ENCODE results near the gene NPHP4.

NPHP4 gene

DNA sequence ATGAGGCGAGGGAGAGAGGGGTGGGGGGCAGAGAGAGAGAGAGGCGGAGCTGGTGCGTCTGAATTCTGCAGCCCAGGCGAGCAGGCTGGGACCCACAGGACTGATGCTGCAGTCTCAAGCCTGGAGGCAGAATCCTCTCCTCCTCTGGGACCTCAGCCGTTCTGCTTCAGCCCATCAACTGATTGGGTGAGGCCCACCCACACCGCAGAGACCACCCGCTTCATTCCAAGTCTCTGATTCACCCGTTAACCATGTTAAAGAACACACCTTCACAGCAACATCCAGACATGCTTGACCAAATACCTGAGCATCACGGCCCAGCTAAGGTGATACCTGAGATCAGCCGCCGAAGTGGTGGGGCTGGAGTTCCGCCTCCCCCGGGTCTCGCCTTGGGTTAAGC is 147.8 kb downstream of the NPHP4 start:
- no peak for DNase-seq

DNA sequence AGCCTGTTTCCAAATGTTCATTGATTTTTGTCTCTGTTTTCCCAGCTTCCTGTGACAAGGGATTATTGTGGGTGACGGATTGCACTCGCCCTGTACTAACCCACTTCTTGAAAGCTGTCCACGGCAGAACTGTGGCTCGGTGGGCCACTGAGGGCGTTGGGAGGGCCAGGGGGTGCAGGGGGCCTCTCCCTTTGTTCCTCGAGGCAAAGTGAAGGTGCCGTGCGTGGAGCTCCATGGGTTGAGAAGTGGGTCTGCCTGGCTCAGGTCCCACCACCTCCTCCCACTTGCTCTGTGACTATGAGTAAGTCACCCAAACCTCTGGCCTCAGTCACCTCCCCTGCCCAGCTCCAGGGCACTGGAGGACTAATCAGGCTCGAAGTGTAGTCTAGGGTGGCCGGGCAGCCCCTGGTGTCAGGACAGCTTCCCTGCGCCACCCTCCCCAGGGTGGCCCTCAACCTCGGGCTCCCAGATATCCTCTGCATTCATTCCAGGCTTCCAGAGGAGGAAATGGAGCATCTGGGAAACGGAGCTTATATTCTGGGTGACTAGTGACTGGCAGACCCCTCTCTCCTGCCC is 148.6 kb downstream of the NPHP4 start:
- DNase-seq: no peak

DNA sequence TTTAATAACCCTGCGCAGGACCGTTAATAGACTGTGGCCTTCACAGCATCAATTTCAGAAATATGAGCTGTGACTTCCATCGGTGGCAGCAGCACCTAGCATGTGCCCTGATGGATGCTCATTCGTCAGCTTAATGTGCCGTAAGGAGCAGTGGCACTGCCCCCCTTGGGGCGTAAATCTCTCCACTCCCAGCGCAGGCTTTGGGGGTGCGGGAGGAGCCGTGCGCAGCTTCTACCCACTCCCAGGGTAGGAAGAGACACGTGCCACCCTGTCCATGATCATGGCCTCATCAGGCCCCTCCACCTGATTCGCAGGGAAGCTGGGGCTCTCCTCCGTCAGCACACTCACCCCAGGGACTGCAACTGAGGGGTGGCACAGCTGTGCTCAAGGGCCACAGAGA is 149.5 kb downstream of the NPHP4 start:
- no peak for DNase-seq

DNA sequence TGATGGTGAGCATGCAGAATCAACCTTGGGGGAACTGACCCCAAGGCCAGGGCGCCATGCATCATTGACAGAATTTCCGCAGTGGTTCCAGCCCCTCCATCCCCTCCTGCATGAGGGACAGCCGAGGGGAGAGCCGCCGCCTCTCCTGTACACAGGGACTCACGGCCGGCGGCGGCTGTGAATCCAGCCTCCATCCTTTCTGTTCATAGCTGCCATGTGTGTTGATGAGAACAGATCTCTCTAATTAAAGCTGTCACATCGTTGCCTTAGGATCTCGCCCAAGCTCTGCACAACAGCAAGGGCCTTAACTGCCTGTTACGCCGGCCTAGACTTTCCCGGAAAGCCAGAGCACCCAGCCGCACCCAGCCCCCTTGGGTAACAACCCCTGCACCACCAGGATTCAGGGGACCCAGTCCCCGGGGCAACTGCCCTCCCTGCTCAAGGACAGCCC is 151.6 kb downstream of the NPHP4 start:
- DNase-seq: peak; percentile 54

DNA sequence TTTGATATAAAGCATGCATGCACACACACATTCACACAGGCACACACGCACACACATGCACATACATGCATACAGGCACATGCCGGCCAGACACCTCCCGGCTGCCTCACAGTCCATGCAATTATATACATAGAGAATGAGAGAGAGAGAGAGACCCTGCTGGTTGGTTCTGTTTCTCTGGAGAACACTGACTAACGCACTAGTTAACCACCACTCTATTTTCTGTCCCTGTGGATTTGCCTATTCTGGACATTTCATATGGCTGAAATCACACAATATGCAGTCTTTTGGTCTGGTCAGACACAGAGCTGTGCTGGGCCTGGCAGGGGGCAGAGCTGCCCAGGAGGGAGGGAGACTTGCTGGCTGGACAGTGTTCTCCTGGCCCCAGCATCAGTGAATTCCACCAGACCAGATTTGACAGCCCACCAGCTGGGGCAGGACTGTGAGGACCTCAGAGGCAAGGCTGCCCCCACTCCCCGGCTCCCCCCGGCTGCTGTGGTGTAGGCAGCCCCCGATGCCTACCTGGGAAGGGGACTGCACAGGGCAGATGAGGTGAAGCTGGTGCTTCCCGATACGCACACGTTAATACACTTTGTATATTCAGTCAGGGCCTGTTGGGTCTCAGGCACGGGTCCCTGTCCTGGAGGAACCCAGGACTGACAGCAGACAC is 152.2 kb downstream of the NPHP4 start:
- peak; percentile 57 for DNase-seq

DNA sequence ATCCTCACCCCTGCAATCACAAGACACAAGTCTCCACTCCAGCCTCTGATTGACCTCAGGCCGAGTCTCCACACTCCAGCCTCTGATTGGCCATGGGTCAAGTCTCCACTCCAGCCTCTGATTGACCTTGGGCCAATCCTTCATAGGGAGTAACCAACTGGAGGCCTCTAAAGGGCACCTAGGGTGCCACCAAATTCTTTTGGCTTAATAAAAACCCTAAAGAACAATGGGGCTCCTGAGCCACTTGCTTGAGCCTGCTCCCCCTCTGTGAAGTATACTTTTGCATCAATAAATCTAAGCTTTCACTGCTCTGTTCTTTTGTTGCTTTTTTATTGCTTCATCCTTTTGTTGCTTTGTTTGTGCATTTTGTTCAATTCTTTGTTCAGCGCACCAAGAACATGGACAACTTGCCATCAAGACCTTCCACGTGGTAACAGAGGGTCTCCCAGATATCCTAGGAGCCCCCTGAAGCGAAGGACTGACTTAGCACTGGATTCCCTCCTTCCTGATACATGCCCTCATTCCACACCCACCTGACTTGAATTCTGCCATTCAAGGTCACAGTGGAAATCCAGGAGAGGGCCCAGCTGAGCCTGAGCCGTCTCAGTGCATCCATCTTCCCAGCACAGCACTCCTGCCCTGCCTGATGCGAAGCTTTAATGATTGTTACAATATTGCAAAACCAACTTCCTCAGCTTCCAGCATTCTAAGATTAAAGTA is 152.9 kb downstream of the NPHP4 start:
- no peak for DNase-seq

DNA sequence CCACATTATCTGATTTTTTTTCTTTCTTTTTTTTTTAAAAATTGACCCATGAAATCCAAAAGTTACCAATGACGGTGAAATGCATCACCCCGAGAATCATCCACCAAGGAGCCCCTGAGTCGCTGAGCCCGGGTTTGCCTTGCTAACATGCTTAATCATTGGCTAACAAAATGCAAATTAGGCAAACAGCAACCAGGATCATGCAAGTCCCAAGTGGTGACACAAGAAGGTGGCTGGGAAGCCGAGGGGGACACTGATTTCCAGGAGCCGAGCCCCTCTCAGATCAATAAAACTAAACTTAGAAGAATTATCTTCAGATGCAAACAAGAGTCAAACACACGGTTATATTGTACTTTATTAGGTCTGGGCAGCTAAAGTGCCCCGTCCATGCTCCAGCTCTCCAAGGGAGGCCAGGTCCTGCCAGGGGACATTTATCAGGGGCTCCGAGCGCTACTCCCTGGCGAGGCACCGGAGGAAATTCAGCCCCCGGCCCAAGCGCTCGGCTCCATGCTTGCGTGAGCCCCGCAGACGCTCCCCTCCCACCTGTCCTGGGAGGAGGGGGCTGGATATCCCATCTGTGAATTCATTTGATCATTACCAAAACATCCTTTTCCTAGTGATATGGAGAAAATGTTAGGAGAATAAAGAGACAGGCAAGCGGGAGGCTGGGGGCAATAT is 154.1 kb downstream of the NPHP4 start:
- no peak for DNase-seq

DNA sequence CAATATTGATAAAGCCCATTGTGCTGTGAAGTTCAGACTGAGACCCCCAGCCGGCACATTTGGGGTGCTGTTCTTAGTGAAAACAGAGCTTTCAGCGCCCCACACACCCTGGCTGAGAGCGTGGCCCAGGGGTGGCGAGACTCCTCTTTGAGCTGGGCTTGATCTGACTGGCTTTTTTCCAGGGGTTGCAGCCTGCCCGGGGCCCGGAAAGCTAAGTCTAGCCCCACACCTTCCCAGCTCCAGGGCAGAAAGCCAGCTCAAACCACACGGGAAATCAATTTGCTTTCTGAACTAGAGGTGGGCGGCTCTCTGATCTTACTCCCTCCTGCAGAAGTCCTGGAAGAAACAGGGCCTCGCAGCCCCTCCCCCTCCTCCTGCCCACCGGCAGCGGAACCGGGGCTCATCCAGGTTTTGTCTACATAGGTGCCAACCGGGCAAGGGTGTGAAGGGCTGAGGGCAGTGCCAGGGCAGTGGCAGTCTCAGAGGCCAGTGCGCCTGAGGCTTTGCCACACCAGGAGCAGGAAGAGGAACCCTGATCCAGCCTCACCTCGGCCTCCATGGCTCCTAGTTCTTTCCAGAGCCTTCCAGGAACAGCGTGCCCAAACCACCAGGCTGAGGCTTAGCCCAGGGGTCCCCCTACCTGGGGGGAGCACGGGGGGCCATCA is 155.3 kb downstream of the NPHP4 start:
- DNase-seq: no peak

DNA sequence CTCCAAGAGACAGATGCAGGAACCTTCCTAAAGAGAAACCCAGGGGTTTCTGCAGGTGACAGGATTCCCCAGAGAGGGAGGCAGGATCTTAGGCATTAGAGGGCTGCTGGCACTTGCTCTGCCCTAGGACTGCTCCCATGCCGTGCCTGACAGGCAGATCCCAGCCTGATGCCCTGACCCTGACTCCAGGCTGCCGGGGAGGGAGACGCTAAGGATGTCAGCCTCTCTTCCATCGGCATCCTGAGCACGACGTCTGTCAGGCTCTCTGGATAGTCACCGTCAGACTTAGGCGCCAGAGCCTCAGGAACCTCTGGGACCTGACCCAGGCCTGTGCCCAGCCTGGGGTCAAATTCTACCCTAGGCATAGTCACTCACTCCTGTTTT is 157.1 kb downstream of the NPHP4 start:
- no peak for DNase-seq

DNA sequence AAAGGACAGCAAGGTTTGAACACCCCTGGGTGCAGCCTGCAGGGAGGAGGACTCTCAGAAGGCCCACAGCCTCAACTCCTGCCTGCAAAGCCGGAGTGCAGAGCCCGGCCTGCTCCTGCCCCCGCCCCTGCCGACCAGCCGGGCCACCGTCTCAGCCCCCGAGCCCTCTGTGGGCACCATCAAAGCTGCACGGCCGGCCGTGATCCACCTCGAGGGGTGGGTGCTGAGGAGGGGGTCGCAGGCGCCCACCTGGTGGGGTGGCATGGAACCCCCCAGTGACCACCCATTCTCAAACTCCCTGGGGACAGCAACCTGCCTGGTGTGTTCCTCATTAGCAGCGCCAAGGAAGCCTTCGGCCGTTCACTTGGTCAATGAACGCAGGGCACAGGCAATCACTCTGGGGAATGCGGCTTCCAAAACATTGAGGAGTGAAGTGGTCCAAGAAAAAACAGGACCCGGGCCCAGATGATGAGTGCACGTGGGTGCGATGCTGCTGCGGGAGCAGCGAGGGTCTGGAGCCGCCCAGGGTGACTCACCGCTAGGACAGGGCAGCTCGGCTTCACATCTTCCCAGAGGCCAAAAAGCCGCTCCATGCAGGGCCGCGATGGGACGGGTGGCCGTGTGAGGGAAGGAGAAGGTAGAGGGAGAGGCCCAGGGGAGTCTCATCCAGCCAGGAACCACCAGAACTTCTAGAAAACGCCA is 157.6 kb downstream of the NPHP4 start:
- DNase-seq: no peak

DNA sequence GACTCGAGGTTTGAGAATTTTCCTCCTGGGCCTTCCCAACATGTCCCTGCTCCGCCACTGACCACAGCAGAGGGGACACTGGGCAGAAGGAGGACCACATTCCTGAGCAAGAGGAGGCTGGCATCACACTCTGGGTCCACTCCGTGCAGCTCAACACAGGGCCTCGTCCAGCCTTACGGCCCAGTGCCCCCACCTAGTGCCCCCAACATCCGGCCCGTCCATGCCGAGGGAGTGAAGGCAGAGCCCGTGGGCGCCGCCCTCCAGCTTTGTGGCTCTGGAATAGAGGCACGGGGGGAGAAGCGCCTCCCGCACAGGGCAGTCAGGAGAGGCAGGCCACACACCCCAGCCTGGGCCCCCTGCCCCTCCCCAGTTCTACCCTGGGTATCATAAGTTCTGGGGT is 158.3 kb downstream of the NPHP4 start:
- no peak for DNase-seq

DNA sequence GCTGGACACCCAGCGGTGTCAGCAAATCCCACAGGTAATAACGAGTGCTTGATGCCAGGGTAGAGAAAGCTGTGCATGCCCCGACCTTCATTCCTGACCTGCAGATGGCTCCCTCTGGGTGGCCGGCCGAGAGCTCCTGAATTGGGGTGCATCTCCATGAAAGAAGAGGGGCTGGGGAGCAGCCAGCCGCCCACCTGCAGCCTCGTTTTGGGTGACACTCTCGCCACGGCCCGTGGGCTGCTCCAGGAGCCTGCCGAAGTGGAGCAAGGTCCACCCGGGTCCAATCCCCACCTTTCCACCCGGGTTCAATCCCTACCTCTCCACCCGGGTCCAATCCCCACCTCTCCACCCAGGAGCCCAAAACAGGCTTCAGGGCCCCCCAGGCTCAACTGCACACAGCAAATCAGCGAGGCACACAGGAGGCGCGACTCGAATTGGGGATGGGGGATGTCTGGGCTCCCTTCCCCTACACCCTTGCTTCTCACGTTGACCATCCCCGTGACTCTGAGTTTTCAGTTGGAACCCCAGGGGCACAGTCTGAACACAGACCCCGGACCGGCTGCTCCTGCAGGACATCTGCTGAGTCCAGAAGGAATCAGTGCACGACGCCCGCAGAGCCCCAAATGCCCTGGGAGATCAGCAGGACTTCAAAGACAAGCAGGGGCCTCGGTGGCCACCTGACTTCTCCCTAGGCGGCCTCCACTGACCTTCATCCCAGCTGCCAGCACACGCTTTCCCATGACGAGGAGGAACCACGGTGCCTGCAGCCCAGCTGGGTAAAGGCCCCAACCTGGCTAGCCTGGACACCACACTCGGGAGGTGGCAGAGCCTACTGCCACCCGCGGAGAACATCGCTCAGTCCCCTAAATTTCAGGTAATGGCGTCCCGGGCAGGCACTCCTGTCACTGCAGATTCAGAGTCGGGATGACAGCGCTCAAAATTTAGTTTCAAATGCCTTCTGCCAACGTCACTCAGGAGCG is 159.0 kb downstream of the NPHP4 start:
- no peak for DNase-seq

DNA sequence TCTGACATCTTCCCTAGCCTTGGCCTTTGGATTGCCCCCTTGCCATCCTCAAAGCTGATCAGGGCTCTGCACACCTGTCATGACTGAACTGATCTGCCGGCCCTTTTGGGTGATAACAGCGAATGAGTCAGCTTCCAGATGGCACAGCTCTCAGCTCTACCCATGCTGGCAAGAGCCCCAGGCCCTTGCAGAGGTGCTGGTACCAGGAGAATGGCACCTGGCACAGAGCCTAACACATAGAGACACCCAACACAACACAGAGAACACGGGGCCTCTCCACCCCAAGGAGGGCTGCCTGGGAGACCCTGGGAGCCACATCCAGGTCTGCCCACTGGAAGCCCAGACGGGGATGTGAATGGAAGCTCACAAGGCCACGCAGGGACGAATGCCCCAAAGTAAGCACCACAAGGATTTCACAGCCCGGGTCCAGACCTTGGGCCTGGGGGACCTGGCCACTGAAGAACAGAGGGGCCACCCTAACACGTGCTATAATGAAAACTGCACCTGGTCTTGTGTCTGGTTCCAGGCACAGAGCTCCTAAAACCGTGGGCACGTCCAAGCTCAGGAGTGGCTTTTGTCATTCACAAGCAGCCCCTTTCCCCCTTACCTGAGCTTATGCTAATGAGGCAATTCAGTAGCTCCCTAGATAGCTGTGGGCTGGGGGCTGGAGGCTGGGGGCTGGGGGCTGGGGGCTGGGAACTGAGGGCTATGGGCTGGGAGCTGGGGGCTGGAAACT is 160.5 kb downstream of the NPHP4 start:
- no peak for DNase-seq

DNA sequence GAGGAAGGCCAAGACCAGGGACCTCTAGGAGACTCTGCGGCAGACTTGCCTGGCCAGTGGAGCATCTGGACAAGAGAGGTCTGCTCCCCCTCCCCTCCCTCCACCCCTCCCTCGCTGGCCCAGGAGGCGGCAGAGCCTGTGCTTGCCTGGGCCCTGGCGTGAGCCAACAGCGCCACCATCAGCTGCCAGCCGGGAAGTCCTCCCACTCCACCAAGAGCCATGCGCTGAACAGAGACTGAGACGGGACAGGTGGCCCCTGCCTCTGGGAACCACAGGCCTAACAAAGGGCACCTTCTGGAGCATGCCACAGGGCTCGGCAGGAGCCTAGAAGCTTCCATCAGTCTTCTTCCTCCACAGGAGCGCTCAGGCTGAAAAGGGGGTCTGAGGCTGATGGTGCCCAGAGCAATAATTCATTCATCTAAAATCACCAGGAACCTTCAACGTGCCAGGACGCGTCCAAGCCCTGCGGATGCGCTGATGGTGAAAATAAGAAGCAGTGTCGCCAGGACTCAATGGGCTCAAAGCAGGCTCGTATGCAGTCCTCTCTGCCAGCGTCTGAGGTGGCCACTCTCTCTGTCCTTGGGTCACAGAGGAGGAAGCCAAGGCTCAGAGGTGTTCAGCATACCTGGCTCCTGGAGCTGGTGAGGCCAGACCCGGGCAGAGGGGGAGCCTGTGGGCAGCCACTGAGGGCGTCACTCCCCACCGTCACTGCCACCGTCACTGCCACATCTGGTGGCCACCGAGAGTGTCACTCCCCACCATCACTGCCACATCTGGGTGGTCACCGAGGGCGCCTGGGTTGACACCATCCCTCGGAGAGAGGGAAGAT is 161.2 kb downstream of the NPHP4 start:
- peak; percentile 74 for DNase-seq

DNA sequence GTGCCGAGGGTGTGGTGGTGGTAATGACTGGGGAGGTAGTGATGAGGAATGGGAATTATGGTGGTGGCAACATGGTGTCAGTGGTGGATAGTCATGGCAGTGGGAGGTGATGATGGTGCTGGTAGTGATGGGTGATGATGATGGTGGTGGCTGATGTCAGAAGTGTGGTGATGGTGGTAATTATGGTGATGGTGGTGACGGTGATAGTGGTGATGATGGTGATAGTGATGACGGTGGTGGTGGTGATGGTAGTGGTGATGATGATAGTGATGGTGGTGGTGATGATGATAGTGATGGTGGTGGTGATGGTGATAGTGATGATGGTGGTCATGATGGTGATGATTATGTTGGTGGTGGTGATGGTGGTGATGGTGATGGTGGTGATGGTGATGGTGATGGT is 162.8 kb downstream of the NPHP4 start:
- no peak for DNase-seq

DNA sequence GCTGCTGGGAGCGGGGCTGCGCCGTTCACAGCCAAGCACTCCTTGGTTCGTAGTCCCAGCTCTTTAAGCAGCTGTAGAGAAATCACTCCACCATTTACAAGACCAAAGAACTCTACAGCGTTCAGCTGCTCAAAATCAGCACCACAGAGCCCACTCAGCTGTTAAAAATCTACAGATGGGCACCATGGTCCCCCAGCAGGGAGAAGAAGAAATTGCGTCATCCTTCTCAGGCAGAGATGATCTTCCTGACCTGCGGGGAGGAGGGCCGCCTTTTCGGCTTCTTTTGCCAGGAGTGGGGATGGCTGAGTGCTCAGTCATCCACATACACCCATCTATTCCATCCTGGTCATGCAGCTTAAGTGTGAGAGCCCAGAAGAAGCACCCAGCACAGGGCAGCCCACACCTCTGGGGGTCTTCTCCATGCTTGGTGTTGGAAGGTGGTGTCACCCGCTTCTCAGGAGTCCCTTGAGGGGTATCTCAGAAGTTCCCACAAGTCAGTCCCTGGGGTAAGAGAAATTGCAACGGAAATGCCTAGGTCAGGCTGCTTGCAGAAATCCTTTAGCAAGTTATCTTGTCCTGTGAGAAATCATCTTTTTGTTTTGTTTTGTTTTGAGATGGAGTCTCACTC is 163.8 kb downstream of the NPHP4 start:
- no peak for DNase-seq

DNA sequence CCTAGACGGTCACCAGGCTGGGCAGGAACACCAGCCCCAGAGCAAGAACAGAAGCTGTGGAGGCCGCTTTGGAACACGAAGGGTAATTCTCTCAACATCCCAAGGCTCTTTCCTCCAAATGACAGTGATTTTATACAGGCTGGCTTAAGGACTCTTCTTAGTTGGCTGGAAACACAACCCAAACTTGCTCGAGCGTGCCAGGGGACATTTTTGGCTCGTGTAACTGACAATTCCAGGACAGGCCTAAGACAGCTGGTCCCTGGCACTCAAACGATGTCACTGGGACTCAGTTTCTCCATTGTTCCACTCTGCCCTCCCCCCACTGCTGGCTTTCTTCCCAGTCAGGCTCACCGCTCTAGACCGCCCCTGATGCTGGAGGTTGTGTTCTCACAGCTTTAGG is 164.7 kb downstream of the NPHP4 start:
- no peak for DNase-seq

DNA sequence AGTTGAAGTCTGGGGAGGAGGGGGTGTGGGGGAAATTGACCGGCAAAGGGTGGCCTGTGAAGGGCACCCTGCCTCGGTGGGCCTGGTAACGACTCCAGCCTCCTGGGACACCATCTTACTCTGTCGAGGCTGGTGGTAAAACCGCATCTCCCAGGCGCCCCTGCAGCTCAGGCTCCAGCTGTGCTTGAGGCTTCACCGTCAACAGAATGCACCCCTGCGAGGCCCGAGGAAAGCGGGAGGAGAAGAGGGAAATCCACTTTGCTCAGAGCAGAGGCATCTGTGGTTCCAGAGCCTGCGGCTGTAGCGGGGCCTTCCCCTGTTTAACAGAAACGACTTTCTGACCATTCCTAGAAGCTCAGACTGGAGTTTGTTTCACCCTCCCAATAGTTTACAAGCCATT is 165.6 kb downstream of the NPHP4 start:
- no peak for DNase-seq

DNA sequence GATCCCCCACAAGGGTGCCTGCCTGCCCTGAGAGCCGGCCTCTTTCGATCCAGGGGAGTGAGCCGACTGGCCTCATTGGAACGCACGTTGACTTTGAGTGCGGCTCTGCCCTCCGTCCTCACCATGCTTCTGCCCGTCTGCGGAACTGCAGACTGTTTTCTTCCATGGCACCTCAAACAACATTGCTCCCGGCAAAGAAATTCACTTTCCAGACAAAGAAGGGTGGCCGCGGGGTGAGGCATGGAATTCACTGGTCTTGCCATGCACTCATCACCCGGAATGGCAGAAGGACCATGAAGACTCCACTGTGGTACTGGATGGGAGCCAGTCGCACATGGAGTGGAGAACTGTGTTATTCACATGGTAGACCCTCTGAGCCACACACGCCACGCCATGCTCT is 169.5 kb downstream of the NPHP4 start:
- DNase-seq: no peak

All from retina (tissue), 1 donor.